ENCODE data around the gene GSX2.

DNA sequence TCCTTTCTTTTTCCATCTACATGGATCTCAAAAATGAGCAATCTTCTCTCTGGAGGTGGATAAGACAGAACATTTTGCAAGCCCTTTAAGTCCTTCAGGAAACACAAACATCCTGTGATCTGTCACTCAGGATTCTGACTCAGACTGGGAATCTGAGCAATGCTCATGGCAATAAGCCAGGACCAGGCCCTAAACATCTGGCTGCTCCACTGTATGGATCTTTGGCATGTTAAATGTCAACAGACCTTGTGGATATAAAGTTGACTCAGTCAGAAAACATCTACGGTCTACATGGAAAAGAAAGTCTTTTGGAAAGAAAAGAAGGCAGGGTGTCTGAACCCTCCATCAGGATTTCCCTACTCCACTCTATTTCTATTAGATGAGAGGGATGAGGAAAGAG, 17.8 kb upstream of the GSX2 start:
- no peak for TF ChIP-seq POLR2A (IDR thresholded peaks at IDR 0.05)
- TF ChIP-seq, protein P1, sequence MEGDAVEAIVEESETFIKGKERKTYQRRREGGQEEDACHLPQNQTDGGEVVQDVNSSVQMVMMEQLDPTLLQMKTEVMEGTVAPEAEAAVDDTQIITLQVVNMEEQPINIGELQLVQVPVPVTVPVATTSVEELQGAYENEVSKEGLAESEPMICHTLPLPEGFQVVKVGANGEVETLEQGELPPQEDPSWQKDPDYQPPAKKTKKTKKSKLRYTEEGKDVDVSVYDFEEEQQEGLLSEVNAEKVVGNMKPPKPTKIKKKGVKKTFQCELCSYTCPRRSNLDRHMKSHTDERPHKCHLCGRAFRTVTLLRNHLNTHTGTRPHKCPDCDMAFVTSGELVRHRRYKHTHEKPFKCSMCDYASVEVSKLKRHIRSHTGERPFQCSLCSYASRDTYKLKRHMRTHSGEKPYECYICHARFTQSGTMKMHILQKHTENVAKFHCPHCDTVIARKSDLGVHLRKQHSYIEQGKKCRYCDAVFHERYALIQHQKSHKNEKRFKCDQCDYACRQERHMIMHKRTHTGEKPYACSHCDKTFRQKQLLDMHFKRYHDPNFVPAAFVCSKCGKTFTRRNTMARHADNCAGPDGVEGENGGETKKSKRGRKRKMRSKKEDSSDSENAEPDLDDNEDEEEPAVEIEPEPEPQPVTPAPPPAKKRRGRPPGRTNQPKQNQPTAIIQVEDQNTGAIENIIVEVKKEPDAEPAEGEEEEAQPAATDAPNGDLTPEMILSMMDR (IDR thresholded peaks at IDR 0.05) = no peak
